Measurements from ENCODE around the gene SLCO1B1.

The SLCO1B1 gene

GRCh38 chr12:21221072-21221471, 90.1 kb downstream of the SLCO1B1 start:
- DNase-seq: no peak

- DNase-seq: no peak
Observed at GRCh38 chr12:21221778-21222177, 90.8 kb downstream of the SLCO1B1 start.

- DNase-seq: no peak
Observed at GRCh38 chr12:21223930-21224329, 92.9 kb downstream of the SLCO1B1 start.

GRCh38 chr12:21234395-21234794, 103.4 kb downstream of the SLCO1B1 start:
- no peak for DNase-seq

GRCh38 chr12:21239866-21240265, 108.9 kb downstream of the SLCO1B1 start:
- no peak for DNase-seq

- no peak for DNase-seq
Observed at GRCh38 chr12:21248679-21249078, 117.7 kb downstream of the SLCO1B1 start.

GRCh38 chr12:21252070-21252469, 121.1 kb downstream of the SLCO1B1 start:
- DNase-seq: no peak

GRCh38 chr12:21257172-21257571, 126.2 kb downstream of the SLCO1B1 start:
- no peak for DNase-seq

GRCh38 chr12:21264232-21264631, 133.2 kb downstream of the SLCO1B1 start:
- DNase-seq: no peak

- no peak for DNase-seq
Observed at GRCh38 chr12:21265932-21266331, 134.9 kb downstream of the SLCO1B1 start.

- DNase-seq: no peak
Observed at GRCh38 chr12:21276826-21277225, 145.8 kb downstream of the SLCO1B1 start.
